GM18951 (cell line): ENCODE data around the gene METTL2B.
"Not testable (repeated sequence)": the region's sequence is repeated elsewhere in the genome, so short reads cannot be mapped to it uniquely, and the experiment has no call there.

Experiments
- POLR2A ChIP-seq: IDR thresholded peaks from 4 replicates; pipeline ENCODE4 v1.6.1; 2011; ENCODE audit warnings: mild to moderate bottlenecking; ENCODE audit not compliant: insufficient read length, insufficient read depth; ENCODE audit errors: extremely low read depth
- in situ Hi-C: fragments of 300-500 bp; cut with MboI; formaldehyde crosslinking; loops from one replicate; pipeline ENCODE4 v1.12.0; 2022; ENCODE audit warnings: low sequenced_read_pairs, mixed read lengths, inconsistent platforms; ENCODE audit not compliant: unreplicated experiment

The METTL2B gene

GRCh38 chr7:128530855-128531104 lies 54.2 kb downstream of the METTL2B start:
- in situ Hi-C loops, result no loop called here
- peak; percentile 87 for TF ChIP-seq POLR2A

- in situ Hi-C loops, result not testable (repeated sequence)
- peak; percentile 8 for TF ChIP-seq POLR2A
Measured at GRCh38 chr7:128531105-128531954, 54.8 kb downstream of the METTL2B start.

- in situ Hi-C loops, result not testable (repeated sequence)
Measured at GRCh38 chr7:128531955-128532478, 55.5 kb downstream of the METTL2B start.

GRCh38 chr7:128532956-128533355 lies 56.4 kb downstream of the METTL2B start:
- in situ Hi-C loops, result not testable (repeated sequence)

GRCh38 chr7:128537410-128537809 lies 60.9 kb downstream of the METTL2B start:
- in situ Hi-C loops, result not testable (repeated sequence)

GRCh38 chr7:128542530-128542929 lies 66.0 kb downstream of the METTL2B start:
- in situ Hi-C loops, result not testable (repeated sequence)

GRCh38 chr7:128543300-128543699 lies 66.8 kb downstream of the METTL2B start:
- in situ Hi-C loops, result not testable (repeated sequence)

- in situ Hi-C loops, result not testable (repeated sequence)
Measured at GRCh38 chr7:128546319-128546851, 69.8 kb downstream of the METTL2B start.

GRCh38 chr7:128550920-128551319 lies 74.4 kb downstream of the METTL2B start:
- no peak for TF ChIP-seq POLR2A
- in situ Hi-C loops, result no loop called here

GRCh38 chr7:128554394-128554793 lies 77.8 kb downstream of the METTL2B start:
- in situ Hi-C loops, result not testable (repeated sequence)
